AG10803 (cell line): ENCODE data around the gene SOX5.
A peak's percentile ranks its signal among the peaks of the same experiment; 100 is the strongest.

ENCODE experiments used
- DNase-seq: peaks from one replicate; pipeline ENCODE4 v3.0.0; 2010; ENCODE audit warnings: low read depth
- H3K4me3 ChIP-seq: 2 replicates; pipeline ENCODE4 v1.5.1; 2011; ENCODE audit warnings: mild to moderate bottlenecking, low read length, control low read depth
- CTCF ChIP-seq: conservative IDR thresholded peaks from 2 replicates; pipeline ENCODE4 v1.5.1; 2011; ENCODE audit warnings: mild to moderate bottlenecking, low read length, control low read depth, inconsistent platforms

The SOX5 gene

DNA sequence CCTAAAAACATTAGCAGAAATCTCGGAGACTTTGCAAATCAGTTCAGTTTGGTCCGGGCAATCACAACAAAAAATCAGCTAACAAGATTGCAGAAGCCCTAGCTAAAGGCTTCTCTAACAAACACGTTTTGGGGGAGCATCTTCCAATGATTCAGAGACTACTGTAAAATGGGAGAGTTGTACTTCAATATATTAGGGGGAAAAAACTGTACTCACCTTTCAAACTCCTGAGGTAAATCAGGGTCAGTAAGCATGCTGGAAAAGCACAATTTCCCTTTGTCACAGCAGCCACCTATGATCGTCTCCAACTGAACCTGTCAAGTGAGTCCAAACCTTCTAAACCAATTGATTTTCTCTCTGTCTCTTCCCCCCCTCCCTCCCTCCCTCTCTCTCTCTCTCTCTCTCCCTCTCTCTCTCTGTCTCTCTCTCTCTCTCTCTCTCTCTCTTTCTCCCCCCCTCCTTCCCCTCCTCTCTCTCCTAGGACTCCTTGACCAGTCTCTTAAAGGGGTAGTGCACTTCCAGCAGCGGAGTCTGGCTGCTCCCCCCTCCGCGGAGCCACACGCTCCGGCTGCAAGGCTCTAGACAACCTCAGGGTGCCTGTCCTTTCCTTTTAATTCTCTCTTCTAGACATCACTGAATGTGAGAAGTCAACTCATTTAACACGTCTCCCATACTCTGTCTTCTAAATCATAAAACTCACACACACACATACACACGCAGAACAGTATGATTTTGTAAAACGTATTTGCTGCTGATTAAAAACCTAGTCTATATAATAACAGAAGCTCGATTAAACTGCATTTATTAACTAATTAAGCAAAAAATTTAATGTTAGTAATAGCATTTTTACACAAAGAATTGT, at the start of gene SOX5:
TSS of gene SOX5 (minus strand) at position 323 of the 862 bp plus-strand sequence. CDS start at position 254, 69 bp downstream.
- no peak for TF ChIP-seq CTCF
- no peak within 1 kb of the TSS for H3K4me3 ChIP-seq
- DNase-seq, result peak; percentile 1

- no peak for DNase-seq
- TF ChIP-seq CTCF, result no peak
- no peak overlapping the region for H3K4me3 ChIP-seq
These were observed 37.6 kb upstream of the SOX5 start for GRCh38 chr12:23987046-23987445.

DNA sequence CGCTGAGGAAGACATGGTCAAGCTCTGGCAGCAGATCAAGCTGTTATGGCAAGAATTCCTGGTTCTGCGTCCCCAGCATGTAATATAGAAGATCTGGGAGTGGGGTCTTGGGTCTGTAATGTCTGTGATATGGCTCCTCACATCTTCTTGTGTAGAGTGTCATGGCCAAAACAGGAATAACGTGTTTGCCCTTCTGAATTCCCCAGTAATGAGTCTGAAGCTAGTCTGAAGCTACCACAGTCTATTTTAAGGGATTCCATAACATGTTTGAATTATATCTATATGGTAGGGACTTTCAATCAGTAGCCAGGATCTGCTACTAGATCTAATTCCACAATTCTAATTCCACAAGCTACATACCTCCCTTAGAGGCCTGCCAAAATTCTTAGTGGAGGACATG, 31.4 kb upstream of the SOX5 start:
- no peak for DNase-seq
- TF ChIP-seq CTCF, result no peak
- H3K4me3 ChIP-seq, result no peak overlapping the region

DNA sequence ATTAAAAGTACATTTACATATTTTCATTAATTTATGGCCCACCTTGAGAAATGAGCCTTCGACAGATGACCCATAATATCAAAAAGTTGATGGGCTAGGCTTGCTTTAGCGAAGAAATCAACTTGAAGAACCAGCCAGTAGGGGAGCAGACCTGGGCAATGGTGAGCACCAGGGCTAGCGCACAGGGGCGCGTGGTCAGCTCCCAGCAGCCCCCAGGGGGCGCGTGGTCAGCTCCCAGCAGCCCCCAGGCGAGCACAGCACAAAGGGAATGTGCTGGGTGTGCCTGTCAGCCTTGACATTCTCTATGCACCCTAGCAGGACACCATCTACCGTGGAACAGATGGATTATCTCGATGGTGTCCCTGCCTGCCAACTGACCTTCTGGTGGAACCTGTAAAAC, 15.3 kb upstream of the SOX5 start:
- DNase-seq, result no peak
- no peak overlapping the region for H3K4me3 ChIP-seq
- no peak for TF ChIP-seq CTCF

- H3K4me3 ChIP-seq, result no peak overlapping the region
- DNase-seq, result no peak
- no peak for TF ChIP-seq CTCF
These were observed 10.4 kb upstream of the SOX5 start for GRCh38 chr12:23959826-23960225.

DNA sequence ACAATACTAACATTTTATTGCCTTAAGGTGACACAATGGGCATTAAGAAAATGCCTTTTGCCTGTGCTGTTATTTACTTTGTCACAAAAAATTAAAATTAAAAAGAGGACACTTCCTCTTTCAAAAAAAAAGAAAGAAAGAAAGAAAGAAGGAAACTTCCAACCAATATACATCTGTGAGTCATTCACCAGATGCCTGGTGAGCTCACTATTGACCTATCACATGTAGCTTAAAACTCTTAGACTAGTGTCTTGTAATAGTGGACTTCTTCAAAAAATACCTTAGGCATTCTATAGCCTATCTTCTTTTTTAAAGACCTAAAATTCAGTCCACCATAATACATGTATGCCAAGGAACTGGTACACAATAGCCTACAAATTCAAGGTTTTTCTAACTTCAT, 4.9 kb upstream of the SOX5 start:
- DNase-seq, result no peak
- no peak overlapping the region for H3K4me3 ChIP-seq
- TF ChIP-seq CTCF, result no peak

GRCh38 chr12:23952071-23952470, 2.6 kb upstream of the SOX5 start:
- no peak overlapping the region for H3K4me3 ChIP-seq
- TF ChIP-seq CTCF, result no peak
- DNase-seq, result no peak
